Ureter (tissue), 1 donor: ENCODE measurements around the gene RCOR1. TPM values are rescaled to one million over a fixed set of nuclear protein-coding genes. Genes with fewer than 3 reads are reported as not detected.
"Not testable (repeated sequence)": the region's sequence is repeated elsewhere in the genome, so short reads cannot be mapped to it uniquely, and the experiment has no call there.

Experiments
- DNase-seq: peaks from one replicate; pipeline ENCODE4 v3.0.0-alpha.2; 2020; ENCODE audit warnings: low spot score
- total RNA-seq: library from RNA; stranded (reverse); gene quantifications from one replicate; pipeline ENCODE4 v1.2.4, GENCODE V29; 2023
- donor health status: DM: yes; HTN: yes; CAD: no.

RCOR1 gene
- total RNA-seq, 1 donor from 2014 or later, result 21.9 TPM

DNA sequence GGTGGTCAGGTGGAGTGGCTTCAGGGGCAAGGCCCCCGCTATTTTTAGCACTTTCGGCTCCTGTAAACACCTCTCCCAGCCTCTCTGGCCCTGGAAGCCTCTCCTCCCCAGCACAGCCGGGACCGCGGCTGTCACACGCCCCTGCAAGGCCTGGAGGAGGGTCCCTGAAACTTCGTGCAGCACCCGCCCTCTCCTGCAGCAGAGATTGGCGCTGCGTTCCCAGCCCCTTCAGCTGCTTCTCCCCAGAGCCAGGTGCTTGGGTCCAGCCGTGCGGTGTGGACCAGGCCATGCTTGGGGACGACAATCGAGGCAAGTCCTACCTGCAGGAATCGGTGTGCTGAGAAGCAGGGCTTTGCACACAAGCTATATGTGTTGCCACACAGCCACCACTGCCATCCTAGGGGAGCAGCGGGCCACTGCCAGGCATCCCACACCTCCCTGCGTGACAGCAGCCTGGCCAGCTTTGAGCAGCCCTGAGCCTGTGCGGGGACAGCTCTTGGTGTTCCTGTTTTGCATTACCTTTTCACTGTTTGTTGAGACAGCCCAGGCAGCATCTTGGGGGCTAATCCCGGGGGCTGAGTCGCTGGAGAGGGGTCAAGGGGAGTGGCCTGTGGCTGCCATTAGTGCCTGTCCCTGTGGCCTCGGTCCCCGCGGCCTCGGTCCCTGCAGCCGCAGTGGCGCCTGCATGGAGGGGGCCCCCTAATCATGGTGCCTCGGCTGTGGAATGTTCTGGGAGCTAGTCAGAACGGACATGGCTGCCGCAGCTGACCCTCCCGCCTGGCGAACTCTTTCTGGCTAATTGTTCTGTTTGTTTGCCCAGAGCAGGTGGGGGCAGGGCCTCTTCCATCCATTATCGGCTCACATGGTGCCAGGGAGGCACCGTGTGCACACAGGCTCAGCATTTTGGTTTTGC is 157.2 kb downstream of the RCOR1 start:
- DNase-seq, result no peak

DNA sequence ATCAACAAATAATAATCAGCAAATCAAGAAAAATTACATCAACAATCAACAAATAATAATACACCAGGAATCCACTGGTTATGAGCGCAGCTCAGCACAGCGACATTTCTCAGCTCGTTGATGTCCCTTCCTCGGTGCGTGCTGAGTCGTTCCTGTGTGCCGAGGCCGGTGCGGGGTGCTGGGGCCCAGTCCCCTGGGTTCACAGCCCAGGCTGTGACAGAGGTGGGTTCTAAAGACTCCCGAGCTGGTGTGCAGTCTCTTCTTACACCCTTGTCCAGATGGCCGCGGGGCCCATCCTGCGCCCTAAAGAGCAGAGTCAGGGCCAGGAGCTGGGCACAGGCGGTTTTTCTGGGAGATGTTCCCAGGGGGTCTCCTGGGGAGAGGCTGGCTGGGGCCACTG is 157.9 kb downstream of the RCOR1 start:
- no peak for DNase-seq

DNA sequence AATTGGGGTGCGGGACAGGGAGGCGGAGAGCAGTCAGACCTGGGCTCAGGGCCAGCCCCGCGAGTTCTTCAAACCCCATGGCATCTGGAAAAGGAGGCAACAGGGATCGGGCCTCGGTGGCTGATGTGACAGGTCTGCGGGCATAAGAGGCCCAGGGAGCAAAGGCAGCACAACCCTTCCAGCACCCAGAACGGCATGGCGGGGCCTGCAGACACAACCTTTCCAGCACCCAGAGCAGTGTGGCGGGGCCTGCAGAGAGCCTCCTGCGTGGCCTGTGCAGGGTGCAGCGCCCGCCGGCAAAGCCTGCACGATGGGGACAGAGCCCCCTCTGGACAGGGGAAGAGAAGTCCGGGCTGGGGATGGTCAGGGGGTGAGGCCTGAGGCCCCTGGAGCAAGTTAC is 158.6 kb downstream of the RCOR1 start:
- no peak for DNase-seq

DNA sequence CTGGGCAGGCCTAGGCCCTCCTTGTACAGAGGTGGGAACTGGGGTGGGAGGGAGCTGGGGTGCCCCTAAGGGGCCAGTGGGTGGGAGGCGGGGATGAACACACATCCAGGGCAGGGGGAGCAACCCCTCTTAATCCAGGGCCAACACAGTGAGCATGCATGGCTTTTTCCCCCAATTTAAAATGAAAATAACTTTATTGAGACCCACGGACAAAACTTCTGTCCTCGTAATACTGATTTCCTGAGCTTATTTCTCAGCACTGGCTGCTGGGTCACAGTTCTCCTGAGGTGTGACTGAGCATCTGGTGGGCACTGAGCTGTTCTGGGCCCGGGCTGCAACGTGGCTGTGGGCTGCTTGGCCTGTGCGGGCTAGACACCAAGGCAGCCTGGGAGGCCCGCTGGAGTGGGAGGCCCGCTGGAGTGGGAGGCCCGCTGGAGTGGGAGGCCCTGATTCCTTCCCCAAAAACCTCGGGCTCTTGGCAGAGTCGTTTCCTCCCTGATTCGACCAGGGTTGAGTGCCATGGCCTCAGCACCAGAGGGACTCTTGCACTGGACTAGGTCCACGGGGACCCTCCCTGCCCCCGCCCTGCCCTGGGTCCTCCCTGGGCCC is 159.9 kb downstream of the RCOR1 start:
- DNase-seq, result no peak

DNA sequence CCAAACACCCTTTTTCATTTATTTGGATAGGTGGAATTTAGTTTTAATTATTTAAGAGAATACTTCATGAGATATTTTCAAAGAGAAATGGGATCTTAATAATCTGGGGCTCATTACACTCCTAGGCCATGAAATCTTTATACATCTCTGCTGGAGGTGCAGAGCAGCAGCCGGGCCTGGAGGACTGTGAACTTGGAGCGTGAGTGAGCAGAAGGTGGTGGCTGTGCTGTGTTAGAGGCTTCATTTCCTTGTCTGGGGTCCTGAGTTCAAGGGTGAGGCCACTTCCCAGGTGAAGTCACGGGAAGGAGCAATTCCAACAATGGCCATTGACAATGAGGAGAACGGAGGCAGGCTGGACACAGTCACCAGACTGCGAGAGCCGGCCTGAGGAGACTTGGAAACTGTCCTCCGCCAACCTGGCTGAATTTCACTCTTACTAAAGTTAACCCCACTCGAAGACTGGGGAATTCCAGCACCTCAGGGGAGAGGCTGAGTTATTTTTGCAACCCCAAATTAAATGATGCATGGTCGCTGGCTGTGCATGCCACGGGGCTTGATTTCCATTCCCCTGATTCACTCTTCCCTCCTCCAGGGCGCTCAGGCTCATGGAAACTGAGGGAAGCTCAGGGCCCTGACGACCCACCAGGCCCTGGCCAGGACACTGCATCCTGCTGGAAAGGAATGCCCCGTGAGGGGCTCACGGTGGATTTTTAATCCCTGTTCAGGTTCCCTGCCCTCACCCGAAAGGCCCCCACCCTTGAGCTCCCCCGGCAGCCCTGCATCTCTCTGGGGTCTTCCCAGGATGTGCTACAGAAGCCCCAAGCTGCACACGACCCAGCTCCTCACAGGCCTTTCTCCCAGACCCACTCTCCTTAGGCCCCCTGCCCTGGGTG is 162.2 kb downstream of the RCOR1 start:
- no peak for DNase-seq

DNA sequence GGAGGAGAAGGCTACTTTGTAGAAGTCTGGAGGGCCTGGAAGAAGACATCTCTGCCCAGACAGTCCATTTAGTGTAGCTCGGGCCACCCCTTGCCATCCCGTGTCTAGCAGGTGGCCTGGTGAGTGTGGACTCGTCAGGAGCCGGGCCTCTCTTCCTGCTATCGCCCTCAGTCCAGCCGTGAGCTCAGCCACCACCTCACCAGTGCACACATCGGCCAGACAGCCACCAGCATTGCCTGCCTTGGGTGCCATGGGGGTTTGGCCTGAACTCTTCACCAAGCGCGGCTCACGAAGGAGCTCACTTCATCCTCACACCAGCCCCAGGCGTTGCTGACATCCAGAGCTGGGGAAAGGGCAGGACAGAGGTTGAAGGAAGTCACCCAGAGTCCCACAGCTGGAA is 165.2 kb downstream of the RCOR1 start:
- DNase-seq, result no peak

DNA sequence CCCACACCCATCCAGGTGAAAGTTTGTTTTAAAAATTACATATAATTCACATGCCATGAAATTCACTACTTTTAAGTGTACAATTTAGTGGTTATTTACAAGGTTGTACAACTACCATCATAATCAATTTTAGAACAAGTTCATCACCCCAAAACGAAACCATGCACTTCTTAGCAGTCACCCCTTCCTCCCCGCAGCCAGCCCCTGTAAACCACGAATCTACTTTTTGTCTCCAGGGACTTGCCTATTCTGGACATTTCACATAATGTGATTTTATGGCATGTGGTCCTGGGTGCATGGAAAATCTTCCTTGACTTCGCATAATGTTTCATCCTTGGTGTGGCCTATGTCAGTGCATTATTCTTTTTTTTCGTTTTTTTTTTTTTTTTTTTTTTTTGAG is 165.6 kb downstream of the RCOR1 start:
- no peak for DNase-seq

DNA sequence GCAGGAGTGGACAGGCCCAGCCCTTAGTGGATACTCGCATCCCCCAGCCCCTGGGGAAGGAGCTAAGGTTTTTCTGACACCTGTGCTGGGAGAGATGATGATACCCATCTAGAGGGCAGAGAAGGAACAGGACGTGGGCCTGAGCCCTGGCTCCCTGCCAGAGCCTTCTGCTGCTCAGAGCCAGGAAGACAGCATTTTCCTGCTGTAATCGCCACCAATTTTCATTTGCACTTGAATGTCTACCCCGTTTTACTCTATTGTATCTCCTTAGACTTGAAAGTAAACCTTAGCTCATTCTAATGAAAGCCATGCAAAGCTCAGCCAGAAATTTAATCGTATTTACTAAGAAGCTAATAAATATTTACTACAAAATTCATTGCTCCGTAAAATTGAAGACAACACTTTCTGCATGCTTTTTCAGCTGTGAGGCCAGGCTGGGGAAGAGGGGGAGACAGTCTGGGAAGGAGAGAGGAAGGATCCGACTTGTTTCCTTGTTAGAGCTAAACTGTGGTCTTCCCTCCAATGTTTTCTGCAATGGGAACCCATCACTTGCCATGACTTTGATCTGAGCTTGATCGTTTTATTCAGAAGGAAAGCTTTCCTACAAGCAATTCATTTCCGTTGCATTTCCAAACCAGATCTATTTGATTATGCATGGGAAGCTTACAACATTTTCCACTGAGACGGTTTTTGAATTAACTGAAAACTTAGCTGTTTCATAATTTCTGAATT is 167.2 kb downstream of the RCOR1 start:
- DNase-seq, result no peak

DNA sequence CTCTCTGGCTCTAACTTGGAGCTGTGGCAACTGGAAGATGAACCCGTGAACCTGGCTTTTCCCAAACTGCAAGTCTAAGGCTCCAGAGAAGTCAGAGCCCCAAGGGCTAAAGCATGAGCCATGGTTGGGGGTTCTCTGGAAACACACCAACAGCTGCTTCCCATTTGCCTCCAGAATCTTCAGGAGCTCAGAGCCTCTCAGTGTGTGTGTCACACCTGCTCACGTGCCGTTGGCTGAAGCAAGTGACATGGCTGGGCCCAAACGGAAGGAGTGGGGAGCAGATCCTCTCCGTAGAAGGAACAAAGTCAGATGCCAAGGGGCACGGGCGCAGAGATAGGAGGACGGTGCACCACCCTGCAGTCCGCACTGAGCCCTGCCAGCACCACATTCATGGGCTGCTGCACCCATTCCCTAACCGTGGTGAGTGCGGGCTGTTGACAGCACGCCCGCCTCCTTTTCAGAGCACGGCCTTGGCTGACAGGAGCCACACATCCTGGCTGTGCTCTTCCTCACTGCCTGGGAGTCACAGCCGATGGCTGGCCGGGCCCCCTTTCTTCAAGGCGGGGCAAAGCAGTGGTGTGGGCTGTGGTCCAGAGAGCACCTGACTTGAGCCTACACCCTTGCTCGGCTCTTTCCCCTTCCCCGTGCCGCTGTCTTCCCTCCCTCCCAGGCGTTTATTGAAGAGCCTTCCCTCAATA is 168.2 kb downstream of the RCOR1 start:
- no peak for DNase-seq

DNA sequence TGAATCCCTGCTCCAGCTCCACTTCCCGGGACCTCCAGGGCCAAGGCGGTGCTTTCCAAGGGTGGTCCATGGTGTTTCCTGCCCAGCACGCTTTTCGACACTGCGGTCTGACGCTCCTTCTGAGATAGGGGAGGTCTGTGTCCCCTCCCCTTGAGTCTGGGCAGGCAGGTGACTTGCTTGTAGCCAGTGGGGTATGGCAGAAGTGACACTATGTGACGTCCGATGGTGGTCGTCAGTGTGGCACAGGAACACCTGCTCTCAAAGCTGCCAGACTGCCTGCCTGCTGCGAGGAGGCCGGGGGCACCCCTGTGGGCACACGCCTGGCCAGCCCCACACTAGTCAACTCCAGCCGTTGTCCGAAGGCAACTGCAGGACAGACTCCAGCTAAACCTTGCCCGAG is 168.8 kb downstream of the RCOR1 start:
- no peak for DNase-seq

DNA sequence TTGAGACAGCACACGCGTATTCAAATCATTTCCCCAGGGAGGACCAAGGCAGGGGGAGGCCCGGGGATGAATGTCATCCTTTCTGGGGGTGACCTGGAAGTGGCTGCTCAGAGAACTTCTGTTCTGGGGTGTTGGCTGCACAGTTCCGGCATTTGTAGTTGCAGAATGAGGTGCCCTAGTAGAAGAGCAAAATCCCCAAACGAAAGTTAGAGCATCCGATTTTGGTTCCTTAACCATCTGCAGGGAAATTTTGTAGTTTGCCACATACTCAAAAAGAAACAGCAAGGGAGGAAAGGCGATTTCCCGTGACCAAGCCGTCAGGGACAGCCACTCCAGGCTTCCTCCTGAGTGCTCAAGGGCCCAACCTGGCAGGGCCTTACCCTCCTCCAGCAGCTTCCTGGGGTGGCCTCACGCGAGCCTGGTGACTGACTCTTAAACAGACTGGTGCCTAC is 171.8 kb downstream of the RCOR1 start:
- DNase-seq, result no peak

DNA sequence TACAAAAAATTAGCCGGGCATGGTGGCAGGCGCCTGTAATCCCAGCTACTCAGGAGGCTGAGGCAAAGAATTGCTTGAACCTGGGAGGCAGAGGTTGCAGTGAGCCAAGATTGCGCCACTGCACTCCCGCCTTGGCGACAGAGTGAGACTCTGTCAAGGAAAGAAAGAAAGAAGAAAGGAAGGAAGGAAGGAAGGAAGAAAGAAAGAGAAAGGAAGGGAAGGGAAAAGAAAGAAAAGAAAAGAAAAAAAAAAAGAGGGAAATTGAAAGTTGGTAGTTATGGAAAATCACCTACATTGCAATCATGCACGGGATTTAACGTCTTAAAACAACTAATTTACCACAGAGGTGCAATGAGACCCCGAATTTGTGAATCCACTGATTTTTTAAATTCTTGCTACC is 173.3 kb downstream of the RCOR1 start:
- DNase-seq, result not testable (repeated sequence)

DNA sequence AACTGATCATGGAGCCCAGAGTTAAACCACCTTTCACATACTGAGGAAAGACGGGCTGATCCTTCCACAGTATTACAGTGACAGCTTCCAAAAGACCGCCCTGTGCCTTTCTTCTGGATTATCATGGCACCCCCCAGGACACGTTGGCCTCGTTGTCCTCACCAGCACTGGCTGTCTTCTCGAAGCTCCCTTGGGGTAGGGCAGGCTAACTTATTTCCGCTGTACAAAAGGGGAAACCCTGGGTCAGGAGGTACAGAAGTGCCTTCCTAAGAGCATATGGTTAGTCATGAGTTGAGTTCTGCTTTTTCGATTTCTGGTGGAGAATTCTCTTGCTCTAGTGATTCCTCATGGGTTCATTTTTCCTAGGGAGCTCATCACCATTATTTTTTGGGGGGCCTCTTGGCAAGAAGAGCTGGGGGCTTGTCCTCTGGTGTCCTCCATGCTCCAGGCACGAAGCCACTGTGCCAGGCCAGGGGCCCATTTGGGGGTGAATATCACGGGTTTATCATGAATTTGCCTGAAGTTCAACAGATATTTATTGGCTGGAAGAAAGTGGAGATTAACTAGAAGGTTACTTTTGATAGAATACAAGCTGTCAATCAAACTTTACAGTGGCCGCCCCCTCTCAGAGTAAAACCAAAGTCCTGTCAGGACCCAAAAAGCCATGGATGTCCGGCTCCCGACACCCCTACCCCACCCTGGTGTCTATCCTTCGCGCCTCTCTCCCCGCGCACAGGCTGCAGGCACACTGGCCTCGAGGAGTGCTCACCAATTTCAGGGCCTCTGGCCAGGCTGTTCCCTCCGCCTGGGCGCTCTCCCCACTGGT is 176.0 kb downstream of the RCOR1 start:
- no peak for DNase-seq

DNA sequence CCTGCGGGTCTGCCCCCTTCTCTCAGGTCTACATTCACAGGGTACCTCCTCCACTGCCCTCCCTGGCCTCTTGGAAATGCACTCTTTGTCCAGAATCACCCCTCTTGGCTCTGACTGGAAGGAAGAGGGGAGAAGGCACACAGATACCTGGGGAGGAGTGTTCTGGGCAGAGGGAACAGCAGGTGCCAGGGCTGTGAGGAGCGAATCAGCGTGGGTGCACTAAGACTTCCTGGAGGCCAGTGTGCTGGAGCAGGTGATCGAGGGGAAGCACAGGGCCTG is 176.5 kb downstream of the RCOR1 start:
- DNase-seq, result no peak

DNA sequence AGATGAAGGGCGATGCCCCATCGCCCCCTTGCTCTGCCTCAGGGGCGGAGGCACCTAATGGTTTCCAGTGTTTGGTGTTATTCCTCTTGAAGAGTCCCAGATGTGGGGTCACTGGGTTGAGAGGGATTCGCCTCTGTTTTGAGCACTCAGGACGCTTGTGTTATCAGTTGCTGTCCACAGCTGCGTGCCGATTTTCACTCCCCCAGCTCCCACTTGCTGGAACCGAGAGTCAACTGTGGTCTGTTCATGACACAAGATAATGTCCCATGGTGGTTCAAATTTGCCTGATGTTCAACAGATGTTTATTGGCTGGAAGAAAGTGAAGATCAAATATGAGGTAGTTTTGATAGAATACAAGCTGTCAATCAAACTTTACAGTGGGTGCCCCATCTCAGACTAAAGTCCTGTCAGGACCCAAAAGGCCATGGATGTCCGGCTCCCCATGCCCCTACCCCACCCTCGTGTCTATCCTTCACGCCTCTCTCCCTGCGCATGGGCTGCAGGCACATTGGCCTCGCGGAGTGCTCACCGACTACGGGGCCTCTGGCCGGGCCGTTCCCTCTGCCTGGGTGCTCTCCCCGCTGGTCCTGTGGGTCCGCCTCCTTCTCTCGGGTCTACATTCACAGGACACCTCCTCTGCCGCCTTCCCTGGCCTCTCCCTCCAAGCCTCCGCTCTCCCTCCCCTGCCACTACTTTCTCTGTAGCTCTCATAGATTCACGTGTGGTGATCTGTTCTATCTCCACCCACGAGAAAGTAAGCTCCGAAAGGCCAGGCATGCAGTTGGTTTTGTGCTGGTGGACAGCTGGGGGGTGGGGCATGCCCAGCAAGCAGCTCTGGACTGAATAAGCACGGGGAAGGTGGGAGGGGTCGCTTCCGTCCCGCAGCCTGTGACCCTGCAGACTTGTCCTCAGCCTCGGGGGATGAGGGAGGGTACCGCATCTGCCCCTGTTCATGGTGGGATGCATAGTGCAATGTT is 178.0 kb downstream of the RCOR1 start:
- no peak for DNase-seq

DNA sequence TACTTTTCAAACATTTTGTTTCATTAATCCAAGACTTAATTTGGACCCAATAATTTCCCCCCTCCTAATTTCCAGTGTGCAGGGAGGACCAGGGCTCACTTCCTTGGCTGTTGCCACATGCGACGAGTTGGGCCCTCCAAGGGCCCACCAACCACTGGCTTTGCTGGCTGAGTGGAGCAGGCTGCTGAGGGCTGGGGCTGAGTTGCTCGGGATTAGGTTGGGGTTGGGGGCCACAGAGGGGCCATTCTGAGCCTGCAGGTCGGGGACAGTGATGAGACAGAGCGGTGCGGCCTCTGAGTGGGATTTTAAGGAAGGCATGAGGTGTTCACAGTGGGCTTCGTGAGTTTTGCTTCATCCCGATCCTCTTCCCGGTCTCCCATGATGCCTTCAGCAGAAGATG is 178.7 kb downstream of the RCOR1 start:
- DNase-seq, result no peak

DNA sequence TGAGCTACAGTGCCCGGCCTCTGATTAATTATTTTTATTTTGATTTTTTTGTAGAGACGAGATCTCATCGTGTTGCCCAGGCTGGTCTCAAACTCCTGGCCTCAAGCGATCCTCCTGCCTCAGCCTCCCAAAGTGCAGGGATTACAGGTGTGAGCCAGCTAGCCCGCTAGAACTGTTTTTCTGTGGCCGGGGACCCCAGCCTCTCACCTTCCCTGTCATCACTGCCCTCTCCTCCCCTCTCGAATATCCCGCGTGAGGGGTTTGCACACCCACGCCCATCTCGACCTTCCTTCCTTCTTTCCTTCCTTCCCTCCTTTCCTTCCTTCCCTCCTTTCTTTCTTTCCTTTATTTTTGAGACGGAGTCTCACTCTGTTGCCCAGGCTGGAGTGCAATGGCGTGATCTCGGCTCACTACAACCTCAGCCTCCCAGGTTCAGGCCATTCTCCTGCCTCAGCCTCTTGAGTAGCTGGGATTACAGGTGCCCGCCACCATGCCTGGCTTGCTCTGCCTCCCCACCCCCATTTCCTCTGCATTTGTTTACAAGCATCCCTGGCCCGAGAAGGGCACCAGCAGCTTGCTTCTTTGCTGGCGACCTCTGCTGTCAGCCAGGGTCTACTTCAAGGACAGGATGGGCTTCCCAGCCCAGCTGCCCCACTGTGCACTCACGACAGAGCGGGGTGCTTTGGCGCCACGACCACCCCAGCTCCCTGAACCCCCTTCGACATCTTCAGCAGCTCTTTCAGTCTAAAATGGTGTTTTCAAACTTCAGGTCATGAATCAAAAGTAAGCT is 180.5 kb downstream of the RCOR1 start:
- no peak for DNase-seq
